Stimulated activated CD4-positive, alpha-beta T cell treated with anti-CD3 and anti-CD28 coated beads, Interleukin-2, amount 100 ng/mL, for 48 hours (primary cell): ENCODE results near the gene FFAR2.

Experiments
- DNase-seq, 2 donors: peaks; one replicate each; pipeline ENCODE4 v3.0.0-alpha.2; 2020

The FFAR2 gene

DNA sequence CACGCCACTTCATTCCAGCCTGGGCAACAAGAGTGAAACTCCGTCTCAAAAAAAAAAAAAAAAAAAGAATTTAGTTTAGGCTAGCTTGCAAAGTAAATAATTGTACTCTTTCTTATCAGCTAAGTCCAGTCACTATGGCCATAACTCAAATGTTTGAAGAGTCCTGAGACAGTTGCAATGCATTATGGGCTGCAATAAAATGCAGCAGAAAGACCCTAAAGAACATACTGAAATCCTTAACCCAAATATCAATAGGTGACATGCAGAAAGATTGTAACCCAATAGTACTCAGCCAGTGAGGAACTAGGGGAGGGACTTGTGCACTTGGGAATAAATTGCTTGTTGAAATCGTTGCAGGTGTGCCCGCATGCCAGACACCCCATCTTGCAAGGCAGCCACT, 20.9 kb upstream of the FFAR2 start:
- DNase-seq = no peak

GRCh38 chr19:35429698-35430408, 18.2 kb upstream of the FFAR2 start:
- DNase-seq = no peak

DNA sequence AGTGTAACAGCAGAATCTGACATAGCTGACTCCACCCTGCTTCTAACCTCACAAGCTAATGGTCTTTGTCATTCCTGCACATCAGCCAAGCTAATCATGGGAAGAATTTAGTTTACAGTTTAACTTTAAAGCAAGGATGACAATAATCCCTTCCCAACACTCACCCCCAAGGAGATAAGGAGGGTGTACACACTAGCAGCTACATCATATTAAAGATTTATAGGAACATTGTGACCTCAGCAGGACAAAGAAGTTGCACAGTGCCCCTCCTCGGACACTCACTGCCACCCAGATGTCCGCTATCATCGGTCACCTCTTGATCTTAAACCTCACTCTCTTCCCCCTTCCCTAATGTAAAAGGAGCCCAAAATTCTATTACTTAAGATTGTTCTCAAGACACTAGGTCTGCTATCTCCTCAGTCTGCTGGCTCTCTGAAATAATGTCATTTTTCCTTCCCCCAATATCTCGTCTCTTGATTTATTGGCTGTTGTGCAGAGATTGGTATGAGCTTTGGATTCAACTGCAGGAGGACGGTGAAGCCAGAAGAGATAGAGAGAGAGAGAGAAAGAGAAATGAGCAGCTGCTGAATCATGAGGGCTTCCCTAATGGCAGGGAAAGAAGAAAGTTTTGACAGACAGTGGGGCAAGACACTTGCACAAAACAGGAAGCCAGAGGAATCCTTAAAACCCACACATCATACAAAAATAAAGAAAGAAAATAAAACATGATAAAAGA, 17.5 kb upstream of the FFAR2 start:
- DNase-seq = no peak

- no peak for DNase-seq
Measured at GRCh38 chr19:35431145-35431807, 16.8 kb upstream of the FFAR2 start.

DNA sequence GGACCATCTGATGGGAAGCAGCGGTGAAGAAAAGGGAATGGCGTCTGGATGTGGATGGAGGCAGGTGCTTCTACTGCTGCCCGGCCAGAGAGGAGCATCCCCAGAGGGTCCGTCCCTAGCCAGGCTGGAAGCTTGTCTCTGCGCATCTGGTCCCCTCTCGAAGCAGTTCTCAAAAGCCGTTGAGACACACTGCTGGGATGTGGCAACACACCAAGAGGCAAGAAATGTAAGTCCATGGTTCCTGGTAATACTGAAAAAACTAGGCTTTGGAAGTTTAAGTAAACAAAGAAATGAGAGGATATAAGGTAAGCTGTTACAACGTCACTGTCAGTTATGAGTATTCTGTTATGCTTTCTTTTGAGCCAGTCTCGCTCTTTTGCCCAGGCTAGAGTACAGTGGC, 15.1 kb upstream of the FFAR2 start:
- no peak for DNase-seq

- no peak for DNase-seq
Measured at GRCh38 chr19:35433448-35433847, 14.6 kb upstream of the FFAR2 start.

- DNase-seq = no peak
Measured at GRCh38 chr19:35435896-35436295, 12.2 kb upstream of the FFAR2 start.

- no peak for DNase-seq
Measured at GRCh38 chr19:35436477-35437405, 11.3 kb upstream of the FFAR2 start.

DNA sequence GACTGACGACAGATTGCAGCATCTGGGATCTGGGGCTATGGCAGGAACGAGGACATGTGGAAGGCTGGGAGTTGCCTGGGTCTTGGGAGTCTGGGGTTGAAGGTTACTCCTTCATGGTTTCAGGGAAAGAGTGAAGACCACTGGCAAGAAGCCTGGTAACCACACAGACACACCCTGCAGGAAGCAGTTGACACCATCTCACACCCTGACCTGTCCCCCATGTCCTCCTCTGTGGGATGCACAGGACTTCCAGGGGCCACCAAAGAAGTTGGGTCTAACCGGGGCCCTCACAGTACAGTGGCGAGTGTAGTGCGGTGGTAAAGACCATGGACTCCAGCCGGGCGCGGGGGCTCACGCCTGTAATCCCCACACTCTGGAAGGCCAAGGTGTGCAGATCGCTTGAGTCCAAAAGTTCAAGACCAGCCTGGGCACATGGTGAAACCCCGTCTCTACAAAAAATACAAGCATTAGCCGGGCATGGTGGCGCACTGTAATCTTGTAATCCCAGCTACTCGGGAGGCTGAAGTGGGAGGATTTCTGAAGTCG, 10.6 kb upstream of the FFAR2 start:
- DNase-seq = no peak

- no peak for DNase-seq
Measured at GRCh38 chr19:35438096-35438495, 10.0 kb upstream of the FFAR2 start.

GRCh38 chr19:35438527-35438926, 9.5 kb upstream of the FFAR2 start:
- DNase-seq = no peak

DNA sequence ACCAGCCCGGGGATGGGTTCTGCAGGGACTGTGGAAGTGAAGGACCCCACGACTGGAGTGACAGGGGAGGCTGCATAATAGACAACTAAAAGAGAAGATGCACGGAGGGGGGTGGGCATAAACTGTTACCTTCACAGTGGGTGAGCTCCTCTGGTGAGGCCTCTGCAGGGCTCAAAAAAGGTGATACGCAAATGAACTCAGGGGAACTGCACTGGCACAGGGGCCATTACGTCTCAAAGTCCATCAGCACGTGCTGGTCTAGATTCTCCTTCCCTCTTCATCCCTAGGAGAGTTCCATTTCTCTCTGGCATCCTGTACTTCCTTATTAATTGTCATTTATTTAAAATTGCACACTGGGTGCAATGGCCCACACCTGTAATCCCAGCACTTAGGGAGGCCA, 8.1 kb upstream of the FFAR2 start:
- DNase-seq = no peak

DNA sequence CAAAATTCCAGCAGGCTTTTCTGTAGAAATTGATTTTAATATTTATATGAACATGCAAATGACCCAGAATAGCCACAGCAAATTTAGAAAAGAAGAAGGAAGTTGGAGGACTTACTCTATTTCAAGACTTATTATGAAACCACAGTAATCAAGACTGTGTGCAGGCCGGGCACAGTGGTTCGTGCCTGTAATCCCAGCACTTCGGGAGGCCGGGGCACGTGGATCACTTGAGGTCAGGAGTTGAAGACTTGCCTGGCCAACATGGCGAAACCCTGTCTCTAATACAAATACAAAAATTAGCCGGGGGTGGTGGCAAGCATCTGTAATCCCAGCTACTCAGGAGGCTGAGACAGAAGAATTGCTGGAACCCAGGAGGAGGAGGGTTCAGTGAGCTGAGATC, 6.0 kb upstream of the FFAR2 start:
- DNase-seq = no peak

DNA sequence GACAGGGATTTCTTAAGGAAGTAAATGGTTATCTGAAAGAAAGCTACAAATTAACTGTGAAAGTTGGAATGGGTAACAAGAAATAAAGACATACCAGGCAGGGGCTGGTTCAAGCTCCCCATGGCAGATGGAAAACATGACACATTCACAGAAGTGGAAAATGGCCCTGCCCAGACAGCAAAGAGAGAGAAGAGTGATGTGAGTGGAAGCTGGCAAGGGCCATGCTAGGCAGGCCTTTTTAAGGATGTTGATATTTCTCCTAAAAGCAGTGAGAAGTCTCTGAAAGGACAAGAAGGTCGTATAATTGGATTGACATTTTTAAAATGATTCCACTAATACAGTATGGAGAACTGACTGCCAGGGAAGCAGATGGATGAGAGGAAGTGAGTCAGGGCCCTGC, 3.3 kb upstream of the FFAR2 start:
- no peak for DNase-seq

DNA sequence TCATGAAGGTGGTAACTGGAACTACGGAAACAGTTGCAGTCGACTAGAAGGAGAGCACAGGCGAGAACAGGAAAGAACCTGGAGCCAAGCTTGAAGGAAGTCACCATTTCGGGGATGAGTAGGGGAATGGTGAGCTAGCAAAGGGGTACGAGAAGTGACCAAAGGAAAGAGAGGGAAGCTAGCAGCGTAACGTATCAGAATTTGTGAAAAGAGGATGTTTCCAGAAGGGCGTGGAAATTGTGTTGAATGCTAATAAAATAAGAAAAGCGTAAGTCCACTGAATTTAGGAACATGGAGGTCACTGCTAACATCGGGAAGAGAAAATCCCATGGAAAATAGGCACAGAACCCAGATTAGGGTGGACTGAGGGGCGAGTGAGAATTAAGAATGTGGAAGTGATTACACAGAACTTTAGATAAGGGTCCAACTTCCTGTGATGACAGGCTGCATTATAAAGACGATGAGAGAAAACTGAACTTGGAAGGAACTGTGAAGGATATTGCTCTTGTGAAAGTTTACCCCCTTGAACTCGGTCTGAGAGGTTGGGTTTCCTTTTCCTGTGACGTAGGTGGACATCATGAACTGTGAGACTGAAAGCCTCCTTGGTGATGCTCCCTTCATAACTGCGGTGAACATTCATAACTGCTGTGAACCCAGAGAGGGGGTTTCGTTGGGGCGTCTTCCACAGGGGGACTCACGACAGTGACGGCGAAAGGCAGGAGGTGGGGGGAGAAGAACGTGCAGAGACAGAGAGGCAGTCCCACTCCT, 2.0 kb upstream of the FFAR2 start:
- no peak for DNase-seq

- no peak for DNase-seq
Measured at GRCh38 chr19:35449359-35450043, 1.4 kb downstream of the FFAR2 start.

DNA sequence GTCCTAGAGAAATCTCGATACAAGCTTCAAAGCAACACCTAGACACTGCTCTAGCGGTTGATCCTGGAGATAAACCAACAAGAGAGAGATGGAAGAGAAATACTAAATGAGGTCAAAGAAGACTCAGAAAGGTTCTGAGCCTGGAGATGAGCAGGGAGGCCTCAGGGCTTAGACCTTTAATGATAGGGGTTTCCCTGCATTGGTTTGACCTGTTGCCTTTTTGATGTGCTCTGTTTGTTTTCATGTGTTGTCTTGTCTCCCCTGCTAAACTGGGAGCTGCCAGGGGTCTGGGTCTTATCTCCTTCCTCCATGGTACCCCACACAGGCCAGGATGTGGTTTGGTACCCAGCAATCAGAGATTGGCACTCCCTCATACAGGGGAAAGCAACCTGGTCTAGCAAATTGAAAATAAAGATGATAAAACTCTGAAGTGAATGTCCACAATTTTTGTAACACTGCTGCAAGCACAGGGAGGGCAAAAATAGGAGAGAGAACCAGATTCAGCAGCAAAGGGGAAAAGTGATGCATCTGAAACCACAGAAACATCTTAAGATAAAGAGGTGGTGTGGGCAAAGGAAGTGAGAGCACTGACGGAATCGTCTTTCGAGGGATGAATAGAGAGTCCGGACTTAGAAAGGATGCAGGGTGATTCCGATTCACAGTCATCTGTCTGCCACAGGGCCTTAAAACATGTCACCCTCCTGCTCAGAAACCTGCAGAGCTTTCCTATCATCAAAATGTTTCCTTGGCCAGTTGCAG, 3.5 kb downstream of the FFAR2 start:
- peak in 1 of 2 donors; percentile 24 for DNase-seq

DNA sequence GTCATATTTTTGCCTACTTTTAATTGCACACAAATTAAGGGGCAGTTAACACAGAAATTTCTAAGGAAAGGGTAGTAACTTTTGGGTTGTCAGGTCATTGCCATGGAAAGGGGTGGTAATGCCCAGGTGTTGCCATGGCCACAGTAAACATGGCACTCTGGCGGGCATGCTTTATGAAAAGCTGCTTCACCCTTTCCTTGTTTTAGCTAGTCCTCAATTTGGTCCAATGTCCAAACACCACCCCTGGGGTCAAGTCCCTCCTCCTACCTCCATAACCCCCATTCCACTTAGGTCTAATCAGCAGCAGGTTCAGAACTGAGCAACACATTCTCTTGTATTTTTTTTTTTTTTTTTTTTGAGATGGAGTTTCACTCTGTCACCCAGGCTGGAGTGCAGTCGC, 6.6 kb downstream of the FFAR2 start:
- no peak for DNase-seq

GRCh38 chr19:35455616-35456201, 7.7 kb downstream of the FFAR2 start:
- DNase-seq = no peak

DNA sequence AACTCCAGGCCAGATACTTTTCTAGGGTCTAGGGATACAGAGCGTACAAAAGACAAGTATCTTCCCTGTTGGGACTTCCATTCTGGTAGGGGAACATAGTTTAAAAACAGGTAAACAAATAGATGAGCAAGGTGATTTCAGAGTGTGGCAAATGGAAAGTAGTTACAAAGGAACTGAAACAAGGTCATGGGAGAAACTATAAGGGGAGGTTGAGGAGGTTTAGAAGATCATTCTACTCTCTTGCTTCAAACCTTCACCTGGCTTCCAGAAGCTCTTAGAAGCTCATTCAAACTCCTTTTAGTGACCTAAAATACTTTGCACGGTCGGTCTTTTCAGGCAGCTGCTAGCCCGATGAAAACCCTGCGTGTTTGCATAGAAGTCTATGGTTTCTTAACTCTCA, 9.1 kb downstream of the FFAR2 start:
- no peak for DNase-seq
